HEK293T (cell line): ENCODE measurements around the gene DEFB124.
"Not testable (repeated sequence)": the region's sequence is repeated elsewhere in the genome, so short reads cannot be mapped to it uniquely, and the experiment has no call there.

Source experiments
- CTCF ChIA-PET: fragments of 350-600 bp; formaldehyde crosslinking; extraction: SDS; loops from one replicate; lab custom pipeline; 2021; ENCODE audit warnings: antibody characterized with exemption, inconsistent platforms; lab: Yijun Ruan, JAX
- POLR2A ChIA-PET: fragments of 350-600 bp; formaldehyde crosslinking; extraction: SDS; loops from one replicate; lab custom pipeline; 2020; ENCODE audit warnings: antibody characterized with exemption, inconsistent platforms; lab: Yijun Ruan, JAX
- DNase-seq: peaks from one replicate; pipeline ENCODE4 v3.0.0; 2012; ENCODE audit warnings: mixed read lengths; ENCODE audit errors: extremely low spot score
- ARNT ChIP-seq: fragments of 450-650 bp; IDR thresholded peaks from 2 replicates; pipeline ENCODE4 v1.6.1; 2017; ENCODE audit warnings: mild to moderate bottlenecking
- BHLHE40 ChIP-seq: fragments of 450-650 bp; IDR thresholded peaks from 2 replicates; pipeline ENCODE4 v1.6.1; 2016; ENCODE audit warnings: mild to moderate bottlenecking, moderate library complexity, borderline replicate concordance
- CTBP1 ChIP-seq: fragments of 450-650 bp; IDR thresholded peaks from 2 replicates; pipeline ENCODE4 v1.6.1; 2016; ENCODE audit warnings: borderline replicate concordance
- ELF4 ChIP-seq: fragments of 450-650 bp; IDR thresholded peaks from 2 replicates; pipeline ENCODE4 v1.6.1; 2017; ENCODE audit warnings: antibody characterized with exemption
- FOXA1 ChIP-seq: fragments of 450-650 bp; IDR thresholded peaks from 2 replicates; pipeline ENCODE4 v1.6.1; 2016; ENCODE audit warnings: mild to moderate bottlenecking
- FOXK2 ChIP-seq: fragments of 450-650 bp; IDR thresholded peaks from 2 replicates; pipeline ENCODE4 v1.6.1; 2016; ENCODE audit warnings: mild to moderate bottlenecking
- FOXM1 ChIP-seq: fragments of 450-650 bp; IDR thresholded peaks from 2 replicates; pipeline ENCODE4 v1.6.1; 2017; ENCODE audit warnings: mild to moderate bottlenecking, borderline replicate concordance
- HDGF ChIP-seq: fragments of 450-650 bp; IDR thresholded peaks from 2 replicates; pipeline ENCODE4 v1.6.1; 2017; ENCODE audit warnings: antibody characterized with exemption, borderline replicate concordance
- L3MBTL2 ChIP-seq: fragments of 450-650 bp; conservative IDR thresholded peaks from 2 replicates; pipeline ENCODE4 v1.6.1; 2016; ENCODE audit warnings: mild to moderate bottlenecking
- LEF1 ChIP-seq: fragments of 450-650 bp; IDR thresholded peaks from 2 replicates; pipeline ENCODE4 v1.6.1; 2017; ENCODE audit warnings: mild to moderate bottlenecking, borderline replicate concordance
- NFRKB ChIP-seq: fragments of 450-650 bp; IDR thresholded peaks from 2 replicates; pipeline ENCODE4 v1.6.1; 2016; ENCODE audit warnings: mild to moderate bottlenecking, moderate library complexity
- PKNOX1 ChIP-seq: fragments of 450-650 bp; IDR thresholded peaks from 2 replicates; pipeline ENCODE4 v1.6.1; 2016
- SP1 ChIP-seq: fragments of 450-650 bp; IDR thresholded peaks from 2 replicates; pipeline ENCODE4 v1.6.1; 2017
- SUZ12 ChIP-seq: fragments of 450-650 bp; IDR thresholded peaks from 2 replicates; pipeline ENCODE4 v1.6.1; 2016; ENCODE audit warnings: mild to moderate bottlenecking
- TARDBP ChIP-seq: fragments of 450-650 bp; IDR thresholded peaks from 2 replicates; pipeline ENCODE4 v1.6.1; 2016
- ZNF384 ChIP-seq: fragments of 450-650 bp; IDR thresholded peaks from 2 replicates; pipeline ENCODE4 v1.6.1; 2016

Gene DEFB124

GRCh38 chr20:31452575-31452974 is 22.4 kb downstream of the DEFB124 start:
- POLR2A ChIA-PET: no interaction called here
- DNase-seq: no peak
- CTCF ChIA-PET: no interaction called here
- TF ChIP-seq NFRKB (no peak), LEF1 (no peak), SP1 (no peak), BHLHE40 (no peak), FOXM1 (no peak), ZNF384 (no peak), CTBP1 (no peak), L3MBTL2 (no peak), SUZ12 (no peak), PKNOX1 (no peak), ELF4 (no peak), FOXK2 (no peak), TARDBP (no peak), ARNT (no peak)

GRCh38 chr20:31449511-31450414 is 25.2 kb downstream of the DEFB124 start:
- no peak for DNase-seq
- ChIA-PET POLR2A (no interaction called here), CTCF (interaction anchor here (0.5 to 1.0 kb wide), 3 partner anchors 10 to 68 kb away, joined by 3 to 4 read pairs (median 4); partner anchors contain the start of gene DEFB123)
- TF ChIP-seq L3MBTL2 (no peak), FOXK2 (no peak), FOXM1 (no peak), PKNOX1 (no peak), FOXA1 (no peak), SP1 (no peak), CTBP1 (no peak), BHLHE40 (no peak), HDGF (no peak), TARDBP (no peak), LEF1 (no peak), ARNT (no peak), ELF4 (no peak)

GRCh38 chr20:31446084-31446819 is 28.7 kb downstream of the DEFB124 start:
- ChIA-PET POLR2A (no interaction called here), CTCF (no interaction called here)
- no peak for DNase-seq
- TF ChIP-seq CTBP1: no peak
- TF ChIP-seq ARNT: no peak
- TF ChIP-seq FOXK2: no peak
- no peak for TF ChIP-seq NFRKB
- no peak for TF ChIP-seq SP1
- TF ChIP-seq HDGF: no peak
- no peak for TF ChIP-seq LEF1
- no peak for TF ChIP-seq L3MBTL2
- no peak for TF ChIP-seq ZNF384
- TF ChIP-seq FOXA1: no peak
- no peak for TF ChIP-seq BHLHE40
- no peak for TF ChIP-seq FOXM1
- TF ChIP-seq TARDBP: no peak
- no peak for TF ChIP-seq SUZ12
- TF ChIP-seq PKNOX1: no peak
- no peak for TF ChIP-seq ELF4

GRCh38 chr20:31440012-31440659 is 34.8 kb downstream of the DEFB124 start, which contains the start of gene DEFB123:
Gene DEFB123 (plus strand): TSS chr20:31440632. CDS start chr20:31440699, 67 bp downstream.
- CTCF ChIA-PET: interaction anchor here (0.6 to 1.4 kb wide), 3 partner anchors 9 to 85 kb away, joined by 4 read pairs; no protein-coding TSS in a partner anchor
- POLR2A ChIA-PET: no interaction called here
- TF ChIP-seq ELF4 (no peak), TARDBP (no peak), SP1 (no peak), FOXA1 (no peak), L3MBTL2 (no peak), FOXK2 (no peak), ZNF384 (no peak), ARNT (no peak)
- no peak for DNase-seq

GRCh38 chr20:31430568-31431115 is 44.3 kb downstream of the DEFB124 start:
- no peak for DNase-seq
- CTCF ChIA-PET: interaction anchor here (0.6 kb wide), 1 partner anchor 10 kb away, joined by 3 read pairs; no protein-coding TSS in a partner anchor
- POLR2A ChIA-PET: no interaction called here
- TF ChIP-seq ELF4 (no peak), NFRKB (no peak), ZNF384 (no peak), ARNT (no peak), CTBP1 (no peak), SUZ12 (no peak), TARDBP (no peak), SP1 (no peak), FOXA1 (no peak), PKNOX1 (no peak), LEF1 (no peak), HDGF (no peak)

- DNase-seq, POLR2A ChIA-PET, CTCF ChIA-PET: not testable (repeated sequence)
These were observed 47.4 kb downstream of the DEFB124 start for GRCh38 chr20:31427576-31427975.

- CTCF ChIA-PET, DNase-seq, POLR2A ChIA-PET: not testable (repeated sequence)
These were observed 47.9 kb downstream of the DEFB124 start for GRCh38 chr20:31426891-31427551.
